ENCODE measurements around the gene USP53.
"Not testable (repeated sequence)": the region's sequence is repeated elsewhere in the genome, so short reads cannot be mapped to it uniquely, and the experiment has no call there.

USP53 gene

DNA sequence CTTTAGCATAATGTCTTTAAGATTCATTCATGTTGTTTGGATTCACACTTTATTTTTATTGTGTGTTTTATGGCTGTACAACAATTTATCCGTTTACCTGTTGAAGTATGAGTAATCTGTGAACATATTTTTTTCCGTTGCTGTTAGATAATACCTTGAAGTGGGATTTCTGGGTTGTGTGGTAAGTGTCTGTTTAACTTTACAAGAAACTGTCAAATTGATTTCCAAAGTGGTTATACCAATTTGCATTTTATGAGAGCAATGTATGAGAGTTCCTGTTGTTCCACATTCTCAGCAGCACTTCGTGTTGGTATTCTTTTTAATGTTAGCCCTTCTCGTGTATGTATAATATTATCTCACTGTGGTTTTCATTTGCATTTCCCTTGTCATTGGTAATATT lies 53.6 kb downstream of the USP53 start (continued):
- TF ChIP-seq, protein P1, sequence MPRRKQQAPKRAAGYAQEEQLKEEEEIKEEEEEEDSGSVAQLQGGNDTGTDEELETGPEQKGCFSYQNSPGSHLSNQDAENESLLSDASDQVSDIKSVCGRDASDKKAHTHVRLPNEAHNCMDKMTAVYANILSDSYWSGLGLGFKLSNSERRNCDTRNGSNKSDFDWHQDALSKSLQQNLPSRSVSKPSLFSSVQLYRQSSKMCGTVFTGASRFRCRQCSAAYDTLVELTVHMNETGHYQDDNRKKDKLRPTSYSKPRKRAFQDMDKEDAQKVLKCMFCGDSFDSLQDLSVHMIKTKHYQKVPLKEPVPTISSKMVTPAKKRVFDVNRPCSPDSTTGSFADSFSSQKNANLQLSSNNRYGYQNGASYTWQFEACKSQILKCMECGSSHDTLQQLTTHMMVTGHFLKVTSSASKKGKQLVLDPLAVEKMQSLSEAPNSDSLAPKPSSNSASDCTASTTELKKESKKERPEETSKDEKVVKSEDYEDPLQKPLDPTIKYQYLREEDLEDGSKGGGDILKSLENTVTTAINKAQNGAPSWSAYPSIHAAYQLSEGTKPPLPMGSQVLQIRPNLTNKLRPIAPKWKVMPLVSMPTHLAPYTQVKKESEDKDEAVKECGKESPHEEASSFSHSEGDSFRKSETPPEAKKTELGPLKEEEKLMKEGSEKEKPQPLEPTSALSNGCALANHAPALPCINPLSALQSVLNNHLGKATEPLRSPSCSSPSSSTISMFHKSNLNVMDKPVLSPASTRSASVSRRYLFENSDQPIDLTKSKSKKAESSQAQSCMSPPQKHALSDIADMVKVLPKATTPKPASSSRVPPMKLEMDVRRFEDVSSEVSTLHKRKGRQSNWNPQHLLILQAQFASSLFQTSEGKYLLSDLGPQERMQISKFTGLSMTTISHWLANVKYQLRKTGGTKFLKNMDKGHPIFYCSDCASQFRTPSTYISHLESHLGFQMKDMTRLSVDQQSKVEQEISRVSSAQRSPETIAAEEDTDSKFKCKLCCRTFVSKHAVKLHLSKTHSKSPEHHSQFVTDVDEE (CRISPR knock-in tag; IDR thresholded peaks at IDR 0.05), result no peak
- no peak for TF ChIP-seq ZNF565 (CRISPR knock-in tag; conservative IDR thresholded peaks at IDR 0.05; ENCODE audit: low read depth)
- TF ChIP-seq SNAI2 (CRISPR knock-in tag; IDR thresholded peaks at IDR 0.05), result no peak
- TF ChIP-seq, protein P2, sequence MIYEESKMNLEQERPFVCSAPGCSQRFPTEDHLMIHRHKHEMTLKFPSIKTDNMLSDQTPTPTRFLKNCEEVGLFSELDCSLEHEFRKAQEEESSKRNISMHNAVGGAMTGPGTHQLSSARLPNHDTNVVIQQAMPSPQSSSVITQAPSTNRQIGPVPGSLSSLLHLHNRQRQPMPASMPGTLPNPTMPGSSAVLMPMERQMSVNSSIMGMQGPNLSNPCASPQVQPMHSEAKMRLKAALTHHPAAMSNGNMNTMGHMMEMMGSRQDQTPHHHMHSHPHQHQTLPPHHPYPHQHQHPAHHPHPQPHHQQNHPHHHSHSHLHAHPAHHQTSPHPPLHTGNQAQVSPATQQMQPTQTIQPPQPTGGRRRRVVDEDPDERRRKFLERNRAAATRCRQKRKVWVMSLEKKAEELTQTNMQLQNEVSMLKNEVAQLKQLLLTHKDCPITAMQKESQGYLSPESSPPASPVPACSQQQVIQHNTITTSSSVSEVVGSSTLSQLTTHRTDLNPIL (CRISPR knock-in tag; IDR thresholded peaks at IDR 0.05; ENCODE audit: low read depth), result no peak
- TF ChIP-seq ISL1 (CRISPR knock-in tag; IDR thresholded peaks at IDR 0.05), result no peak

DNA sequence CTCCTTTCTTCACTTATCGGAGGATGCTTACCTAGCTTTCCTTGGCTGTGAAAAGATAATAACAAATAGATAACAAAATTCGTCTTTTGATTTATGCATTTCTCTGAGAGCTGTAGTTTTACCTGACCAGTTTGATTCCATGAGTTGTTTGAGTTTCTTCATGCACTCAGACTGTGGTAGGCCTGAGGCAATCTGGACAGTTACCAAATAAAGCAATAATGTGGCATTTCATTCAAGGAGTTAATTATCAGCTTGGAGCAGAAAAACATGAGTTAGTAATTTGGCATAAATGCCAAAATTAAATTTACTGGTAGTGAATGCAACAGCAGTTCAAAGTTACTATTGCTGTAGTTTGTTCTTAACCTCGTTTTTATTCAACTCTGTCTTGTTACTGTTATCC lies 56.0 kb downstream of the USP53 start:
- ATAC-seq, result no peak
- TF ChIP-seq, protein P3, sequence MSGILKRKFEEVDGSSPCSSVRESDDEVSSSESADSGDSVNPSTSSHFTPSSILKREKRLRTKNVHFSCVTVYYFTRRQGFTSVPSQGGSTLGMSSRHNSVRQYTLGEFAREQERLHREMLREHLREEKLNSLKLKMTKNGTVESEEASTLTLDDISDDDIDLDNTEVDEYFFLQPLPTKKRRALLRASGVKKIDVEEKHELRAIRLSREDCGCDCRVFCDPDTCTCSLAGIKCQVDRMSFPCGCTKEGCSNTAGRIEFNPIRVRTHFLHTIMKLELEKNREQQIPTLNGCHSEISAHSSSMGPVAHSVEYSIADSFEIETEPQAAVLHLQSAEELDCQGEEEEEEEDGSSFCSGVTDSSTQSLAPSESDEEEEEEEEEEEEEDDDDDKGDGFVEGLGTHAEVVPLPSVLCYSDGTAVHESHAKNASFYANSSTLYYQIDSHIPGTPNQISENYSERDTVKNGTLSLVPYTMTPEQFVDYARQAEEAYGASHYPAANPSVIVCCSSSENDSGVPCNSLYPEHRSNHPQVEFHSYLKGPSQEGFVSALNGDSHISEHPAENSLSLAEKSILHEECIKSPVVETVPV (CRISPR knock-in tag; IDR thresholded peaks at IDR 0.05), result no peak
- TF ChIP-seq TOX (CRISPR knock-in tag; IDR thresholded peaks at IDR 0.05; ENCODE audit: borderline replicate concordance) (no peak), TCF4 (CRISPR knock-in tag; IDR thresholded peaks at IDR 0.05; ENCODE audit: borderline replicate concordance) (no peak)
- TF ChIP-seq, protein P1 (CRISPR knock-in tag; IDR thresholded peaks at IDR 0.05), result no peak

DNA sequence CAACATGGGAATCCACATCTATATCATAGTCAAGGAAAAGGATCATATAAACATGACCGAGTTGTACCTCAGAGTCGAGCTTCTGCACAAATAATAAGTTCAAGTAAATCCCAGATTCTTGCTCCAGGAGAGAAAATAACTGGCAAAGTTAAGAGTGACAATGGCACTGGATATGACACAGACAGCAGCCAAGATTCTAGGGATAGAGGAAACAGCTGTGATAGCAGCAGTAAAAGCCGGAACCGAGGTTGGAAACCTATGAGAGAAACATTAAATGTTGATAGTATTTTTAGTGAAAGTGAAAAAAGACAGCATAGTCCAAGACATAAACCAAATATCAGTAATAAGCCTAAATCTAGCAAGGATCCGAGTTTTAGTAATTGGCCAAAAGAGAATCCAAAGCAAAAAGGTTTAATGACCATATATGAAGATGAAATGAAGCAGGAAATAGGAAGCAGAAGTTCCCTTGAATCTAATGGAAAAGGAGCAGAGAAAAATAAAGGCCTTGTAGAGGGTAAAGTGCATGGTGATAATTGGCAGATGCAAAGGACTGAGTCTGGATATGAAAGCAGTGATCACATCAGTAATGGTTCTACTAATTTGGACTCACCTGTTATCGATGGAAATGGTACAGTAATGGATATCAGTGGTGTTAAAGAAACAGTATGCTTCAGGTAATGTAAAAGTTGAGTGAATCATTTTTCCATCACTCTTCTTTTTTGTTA lies 59.0 kb downstream of the USP53 start:
- ATAC-seq, result no peak
- TF ChIP-seq ESRRG (CRISPR knock-in tag; IDR thresholded peaks at IDR 0.05) (no peak), ZFP3 (CRISPR knock-in tag; IDR thresholded peaks at IDR 0.05) (no peak), ARNTL (CRISPR knock-in tag; IDR thresholded peaks at IDR 0.05; ENCODE audit: borderline replicate concordance, low read depth) (no peak), ZC3H10 (CRISPR knock-in tag; IDR thresholded peaks at IDR 0.05) (no peak), PPARA (CRISPR knock-in tag; IDR thresholded peaks at IDR 0.05; ENCODE audit: borderline replicate concordance) (no peak), SNAI2 (CRISPR knock-in tag; IDR thresholded peaks at IDR 0.05) (no peak), ZFP30 (CRISPR knock-in tag; IDR thresholded peaks at IDR 0.05) (no peak), TCF4 (CRISPR knock-in tag; IDR thresholded peaks at IDR 0.05; ENCODE audit: borderline replicate concordance) (no peak)
- TF ChIP-seq, protein P3 (CRISPR knock-in tag; IDR thresholded peaks at IDR 0.05), result no peak

DNA sequence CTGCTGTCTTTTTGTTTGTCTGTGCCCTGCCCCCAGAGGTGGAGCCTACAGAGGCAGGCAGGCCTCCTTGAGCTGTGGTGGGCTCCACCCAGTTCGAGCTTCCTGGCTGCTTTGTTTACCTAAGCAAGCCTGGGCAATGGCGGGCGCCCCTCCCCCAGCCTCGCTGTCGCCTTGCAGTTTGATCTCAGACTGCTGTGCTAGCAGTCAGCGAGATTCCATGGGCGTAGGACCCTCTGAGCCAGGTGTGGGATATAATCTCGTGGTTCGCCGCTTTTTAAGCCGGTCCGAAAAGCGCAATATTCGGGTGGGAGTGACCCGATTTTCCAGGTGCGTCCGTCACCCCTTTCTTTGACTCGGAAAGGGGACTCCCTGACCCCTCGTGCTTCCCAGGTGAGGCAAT lies 67.0 kb downstream of the USP53 start:
- ATAC-seq, result not testable (repeated sequence)

DNA sequence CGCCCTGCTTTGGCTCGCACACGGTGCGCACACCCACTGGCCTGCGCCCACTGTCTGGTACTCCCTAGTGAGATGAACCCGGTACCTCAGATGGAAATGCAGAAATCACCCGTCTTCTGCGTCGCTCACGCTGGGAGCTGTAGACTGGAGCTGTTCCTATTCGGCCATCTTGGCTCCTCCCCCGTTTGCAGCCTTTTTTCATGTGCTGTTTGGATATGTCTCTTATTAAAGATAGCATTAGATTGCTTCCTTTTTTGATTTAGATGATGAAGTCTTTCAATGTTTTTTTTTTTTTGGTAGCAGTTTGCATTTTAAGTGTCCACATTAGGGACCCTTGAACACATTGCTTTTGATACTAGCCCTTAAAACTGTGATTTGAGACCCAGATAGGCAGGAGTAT lies 67.4 kb downstream of the USP53 start:
- ATAC-seq, result not testable (repeated sequence)
